Trophoblast cell (in vitro differentiated cells and primary cell): Measurements from ENCODE around the gene MAN1C1.

ENCODE experiments used
- DNase-seq, 2 donors: peaks; one replicate each; pipeline ENCODE4 v3.0.0-alpha.2; 2016
- H2AFZ ChIP-seq: 2 replicates; pipeline ENCODE4 v1.6.1; 2013; ENCODE audit warnings: low read length, moderate library complexity, mild to moderate bottlenecking; ENCODE audit not compliant: insufficient read depth, poor library complexity
- H2AK5ac ChIP-seq: 2 replicates; pipeline ENCODE4 v1.6.1; 2013; ENCODE audit warnings: mild to moderate bottlenecking, low read length
- H2BK120ac ChIP-seq: 2 replicates; pipeline ENCODE4 v1.6.1; 2013; ENCODE audit warnings: low read length, mild to moderate bottlenecking, moderate library complexity; ENCODE audit not compliant: insufficient read depth, poor library complexity
- H2BK12ac ChIP-seq: 2 replicates; pipeline ENCODE4 v1.6.1; 2013; ENCODE audit warnings: mild to moderate bottlenecking, low read length, moderate library complexity
- H2BK5ac ChIP-seq: 2 replicates; pipeline ENCODE4 v1.6.1; 2013; ENCODE audit warnings: low read length, low read depth, moderate library complexity, mild to moderate bottlenecking; ENCODE audit not compliant: poor library complexity
- H3K14ac ChIP-seq: 2 replicates; pipeline ENCODE4 v1.6.1; 2013; ENCODE audit warnings: mild to moderate bottlenecking, low read length
- H3K18ac ChIP-seq: 2 replicates; pipeline ENCODE4 v1.6.1; 2013; ENCODE audit warnings: mild to moderate bottlenecking, low read length
- H3K23ac ChIP-seq: 2 replicates; pipeline ENCODE4 v1.6.1; 2013; ENCODE audit warnings: low read length
- H3K27ac ChIP-seq: 2 replicates; pipeline ENCODE4 v1.5.1; 2013; ENCODE audit warnings: low read depth, mild to moderate bottlenecking, inconsistent platforms, low read length, moderate library complexity
- H3K27me3 ChIP-seq: 2 replicates; pipeline ENCODE4 v1.6.1; 2013; ENCODE audit warnings: inconsistent platforms, mild to moderate bottlenecking, low read length, moderate library complexity; ENCODE audit not compliant: insufficient read depth
- H3K36me3 ChIP-seq, 2 experiments: 1 replicate in 1 of 2; 2 replicates in 1 of 2; pipeline ENCODE4 v1.6.1; 2013; ENCODE audit warnings: low read length in 2 of 2, mild to moderate bottlenecking in 2 of 2, moderate library complexity in 1 of 2; ENCODE audit not compliant: insufficient read depth in 2 of 2, control insufficient read depth in 1 of 2
- H3K4ac ChIP-seq: 2 replicates; pipeline ENCODE4 v1.6.1; 2013; ENCODE audit warnings: low read depth, mild to moderate bottlenecking, low read length, moderate library complexity
- H3K4me1 ChIP-seq, 2 experiments: 1 replicate in 1 of 2; 2 replicates in 1 of 2; pipeline ENCODE4 v1.6.1; 2013; ENCODE audit warnings: low read length in 2 of 2, mild to moderate bottlenecking in 2 of 2, moderate library complexity in 1 of 2; ENCODE audit not compliant: insufficient read depth in 2 of 2, control insufficient read depth in 1 of 2
- H3K4me2 ChIP-seq: 2 replicates; pipeline ENCODE4 v1.6.1; 2013; ENCODE audit warnings: inconsistent platforms, mild to moderate bottlenecking, low read length, moderate library complexity
- H3K4me3 ChIP-seq: 2 replicates; pipeline ENCODE4 v1.5.1; 2013; ENCODE audit warnings: mild to moderate bottlenecking, low read depth, low read length, inconsistent platforms
- H3K79me1 ChIP-seq: one replicate; pipeline ENCODE4 v1.6.1; 2013; ENCODE audit warnings: low read length
- H3K79me2 ChIP-seq: 2 replicates; pipeline ENCODE4 v1.6.1; 2013; ENCODE audit warnings: low read length, mild to moderate bottlenecking; ENCODE audit not compliant: control insufficient read depth, insufficient read depth, poor library complexity
- H3K9ac ChIP-seq: 2 replicates; pipeline ENCODE4 v1.6.1; 2013; ENCODE audit warnings: mild to moderate bottlenecking, low read length
- H3K9me3 ChIP-seq: 2 replicates; pipeline ENCODE4 v1.6.1; 2013; ENCODE audit warnings: low read depth, mild to moderate bottlenecking, control low read depth, inconsistent platforms, low read length; ENCODE audit not compliant: insufficient read depth
- H4K12ac ChIP-seq: 2 replicates; pipeline ENCODE4 v1.6.1; 2013; ENCODE audit warnings: low read depth, mild to moderate bottlenecking, low read length, moderate library complexity
- H4K8ac ChIP-seq: 2 replicates; pipeline ENCODE4 v1.6.1; 2013; ENCODE audit warnings: low read depth, mild to moderate bottlenecking, low read length, moderate library complexity
- H4K91ac ChIP-seq: one replicate; pipeline ENCODE4 v1.6.1; 2013; ENCODE audit warnings: low read depth, mild to moderate bottlenecking, low read length, moderate library complexity
- WGBS: extraction: QIAGEN DNeasy Blood & Tissue Kit; methylation state at CpG from one replicate; pipeline ENCODE4 v1.1.7; 2013; ENCODE audit warnings: missing lambda C conversion rate; ENCODE audit not compliant: insufficient read length, insufficient coverage; ENCODE audit errors: extremely low coverage; 5-methylcytosine and 5-hydroxymethylcytosine counted together

Gene MAN1C1

GRCh38 chr1:25757151-25757845 is 140.7 kb downstream of the MAN1C1 start:
- Histone ChIP-seq H3K9ac (no peak overlapping the region), H3K4me3 (no peak overlapping the region), H4K91ac (no peak overlapping the region), H3K4me2 (no peak overlapping the region), H2BK5ac (no peak overlapping the region), H3K18ac (no peak overlapping the region), H2AFZ (no peak overlapping the region), H3K79me2 (no peaks in the 10 kb centered on the region), H2BK12ac (no peak overlapping the region), H3K79me1 (no peaks in the 10 kb centered on the region), H2AK5ac (no peak overlapping the region), H3K27me3 (no peaks in the 10 kb centered on the region), H3K4ac (no peak overlapping the region), H3K4me1 (no peaks in the 10 kb centered on the region), H2BK120ac (no peak overlapping the region), H3K27ac (no peak overlapping the region), H3K23ac (no peak overlapping the region), H3K14ac (no peak overlapping the region), H3K36me3 (no peaks in the 10 kb centered on the region), H4K8ac (no peak overlapping the region), H4K12ac (no peak overlapping the region), H3K9me3 (no peaks in the 10 kb centered on the region)
- DNase-seq = no peak
- no CpG with 5 or more reads among the region's 12 CpGs for WGBS

GRCh38 chr1:25757846-25758185 is 141.2 kb downstream of the MAN1C1 start:
- no peak overlapping the region for H3K4ac ChIP-seq
- no peak overlapping the region for H3K4me2 ChIP-seq
- no peak overlapping the region for H3K14ac ChIP-seq
- H4K91ac ChIP-seq = no peak overlapping the region
- H2AK5ac ChIP-seq = no peak overlapping the region
- no peaks in the 10 kb centered on the region for H3K79me1 ChIP-seq
- no CpG with 5 or more reads among the region's 5 CpGs for WGBS
- H4K8ac ChIP-seq = no peak overlapping the region
- no peaks in the 10 kb centered on the region for H3K27me3 ChIP-seq
- no peaks in the 10 kb centered on the region for H3K36me3 ChIP-seq
- DNase-seq = no peak
- H3K23ac ChIP-seq = no peak overlapping the region
- H2BK5ac ChIP-seq = no peak overlapping the region
- H2AFZ ChIP-seq = no peak overlapping the region
- H3K9me3 ChIP-seq = no peaks in the 10 kb centered on the region
- H3K9ac ChIP-seq = no peak overlapping the region
- H3K79me2 ChIP-seq = no peaks in the 10 kb centered on the region
- H4K12ac ChIP-seq = no peak overlapping the region
- H3K27ac ChIP-seq = no peak overlapping the region
- no peak overlapping the region for H3K18ac ChIP-seq
- H2BK12ac ChIP-seq = no peak overlapping the region
- H2BK120ac ChIP-seq = no peak overlapping the region
- no peaks in the 10 kb centered on the region for H3K4me1 ChIP-seq
- H3K4me3 ChIP-seq = no peak overlapping the region

- WGBS = no CpG with 5 or more reads among the region's 15 CpGs
- no peak overlapping the region for H3K4me2 ChIP-seq
Observed at GRCh38 chr1:25758466-25759070, 142.0 kb downstream of the MAN1C1 start.

GRCh38 chr1:25760122-25760719 is 143.6 kb downstream of the MAN1C1 start:
- H2BK120ac ChIP-seq = no peak overlapping the region
- H3K14ac ChIP-seq = no peak overlapping the region
- H4K8ac ChIP-seq = no peak overlapping the region
- no peak overlapping the region for H4K12ac ChIP-seq
- H3K18ac ChIP-seq = no peak overlapping the region
- H2BK5ac ChIP-seq = no peak overlapping the region
- H3K23ac ChIP-seq = no peak overlapping the region
- no peaks in the 10 kb centered on the region for H3K9me3 ChIP-seq
- H3K27me3 ChIP-seq = no peaks in the 10 kb centered on the region
- no peak overlapping the region for H3K27ac ChIP-seq
- H3K4me2 ChIP-seq = no peak overlapping the region
- no peak for DNase-seq
- H2AK5ac ChIP-seq = no peak overlapping the region
- no peak overlapping the region for H3K4me3 ChIP-seq
- no peaks in the 10 kb centered on the region for H3K36me3 ChIP-seq
- no peak overlapping the region for H2BK12ac ChIP-seq
- H3K9ac ChIP-seq = no peak overlapping the region
- no peaks in the 10 kb centered on the region for H3K79me1 ChIP-seq
- WGBS = no CpG with 5 or more reads among the region's 11 CpGs
- H4K91ac ChIP-seq = no peak overlapping the region
- H2AFZ ChIP-seq = no peak overlapping the region
- H3K4me1 ChIP-seq = peaks cover 0 to 2% of the 10 kb centered on the region in 2 experiments
- no peaks in the 10 kb centered on the region for H3K79me2 ChIP-seq
- H3K4ac ChIP-seq = no peak overlapping the region

More at GRCh38 chr1:25758466-25759070, 142.0 kb downstream of the MAN1C1 start:
- no peak overlapping the region for H2BK5ac ChIP-seq
- no peak overlapping the region for H2BK120ac ChIP-seq
- H3K79me1 ChIP-seq = no peaks in the 10 kb centered on the region
- H3K4ac ChIP-seq = no peak overlapping the region
- H3K9me3 ChIP-seq = no peaks in the 10 kb centered on the region
- DNase-seq = no peak
- H4K8ac ChIP-seq = no peak overlapping the region
- no peak overlapping the region for H4K91ac ChIP-seq
- H3K79me2 ChIP-seq = no peaks in the 10 kb centered on the region
- H3K27ac ChIP-seq = no peak overlapping the region
- no peak overlapping the region for H3K23ac ChIP-seq
- H3K27me3 ChIP-seq = no peaks in the 10 kb centered on the region
- peak overlapping the region; percentile 25 for H3K4me3 ChIP-seq
- no peak overlapping the region for H2BK12ac ChIP-seq
- no peak overlapping the region for H3K18ac ChIP-seq
- no peak overlapping the region for H2AK5ac ChIP-seq
- H3K4me1 ChIP-seq = no peaks in the 10 kb centered on the region
- no peak overlapping the region for H3K9ac ChIP-seq
- no peak overlapping the region for H3K14ac ChIP-seq
- no peaks in the 10 kb centered on the region for H3K36me3 ChIP-seq
- H4K12ac ChIP-seq = no peak overlapping the region
- no peak overlapping the region for H2AFZ ChIP-seq
